Measurements from ENCODE around the gene PBOV1. TPM values are rescaled to one million over a fixed set of nuclear protein-coding genes. Genes with fewer than 3 reads are reported as not detected.

PBOV1 gene
- total and polyA plus RNA-seq, 7 experiments from 2014 or later: not detected

Other genes with a start within 250 kb of the PBOV1 start
- 1 to 10 TPM in 2 of 5 experiments, under 1 TPM in 3; 0.45 to 5.9 (median 0.46) TPM for gene PERP, start 111.1 kb downstream of the PBOV1 start, total RNA-seq
- under 1 TPM; 0.11 to 0.17 TPM for gene PERP, start 111.1 kb downstream of the PBOV1 start, polyA plus RNA-seq
- gene ARFGEF3, start 56.6 kb downstream of the PBOV1 start, total RNA-seq: under 1 TPM in 3 of 5 experiments, not detected in 2; 0.02 to 0.15 (median 0.03) TPM
- not detected for gene ARFGEF3, start 56.6 kb downstream of the PBOV1 start, polyA plus RNA-seq
- not detected for gene SMIM28, start 159.4 kb upstream of the PBOV1 start, total RNA-seq
- gene SMIM28, start 159.4 kb upstream of the PBOV1 start, polyA plus RNA-seq: not detected
- 10 to 100 TPM; 24.9 to 50.7 (median 48.2) TPM for gene HEBP2, start 185.7 kb upstream of the PBOV1 start, total RNA-seq
- gene HEBP2, start 185.7 kb upstream of the PBOV1 start, polyA plus RNA-seq: 10 to 100 TPM; 33.8 to 41.0 TPM

Data from naive thymus-derived CD4-positive, alpha-beta T cell (primary cell).